MM.1S (cell line): ENCODE measurements around the gene CA10.

Source experiments
- DNase-seq: peaks from one replicate; pipeline ENCODE4 v3.0.0-alpha.2; 2015
- H2AFZ ChIP-seq: fragments of 300-600 bp; sonication (generic); 2 replicates; pipeline ENCODE4 v1.6.0; 2016; ENCODE audit warnings: antibody characterized with exemption, low read length
- H3F3A ChIP-seq: fragments of 300-600 bp; sonication (generic); 2 replicates; pipeline ENCODE4 v1.6.1; 2016; ENCODE audit warnings: mild to moderate bottlenecking, antibody characterized with exemption, low read length, moderate library complexity, mixed read lengths; ENCODE audit not compliant: insufficient read depth
- H3K27ac ChIP-seq: fragments of 300-600 bp; sonication (generic); 2 replicates; pipeline ENCODE4 v1.5.1; 2016; ENCODE audit warnings: mild to moderate bottlenecking, low read length
- H3K27me3 ChIP-seq: fragments of 300-600 bp; sonication (generic); replicated peaks from 2 replicates; pipeline ENCODE4 v1.6.0; 2016; ENCODE audit warnings: low read length; ENCODE audit not compliant: insufficient read depth
- H3K36me3 ChIP-seq: fragments of 300-600 bp; sonication (generic); replicated peaks from 2 replicates; pipeline ENCODE4 v1.6.1; 2016; ENCODE audit warnings: mild to moderate bottlenecking, low read length, mixed read lengths; ENCODE audit not compliant: insufficient read depth
- H3K4me1 ChIP-seq: fragments of 300-600 bp; sonication (generic); 2 replicates; pipeline ENCODE4 v1.6.1; 2016; ENCODE audit warnings: low read length, mixed read lengths
- H3K4me2 ChIP-seq: fragments of 300-600 bp; sonication (generic); 2 replicates; pipeline ENCODE4 v1.6.0; 2016; ENCODE audit warnings: low read depth, low read length
- H3K4me3 ChIP-seq: fragments of 300-600 bp; sonication (generic); 2 replicates; pipeline ENCODE4 v1.5.1; 2016; ENCODE audit warnings: low read length, mixed read lengths
- H3K79me2 ChIP-seq: fragments of 300-600 bp; sonication (generic); 2 replicates; pipeline ENCODE4 v1.6.1; 2016; ENCODE audit warnings: mixed run types, low read length, mixed read lengths
- H3K9ac ChIP-seq: fragments of 300-600 bp; sonication (generic); 2 replicates; pipeline ENCODE4 v1.6.1; 2016; ENCODE audit warnings: low read length, mixed read lengths
- H3K9me2 ChIP-seq: fragments of 300-600 bp; sonication (generic); replicated peaks from 2 replicates; pipeline ENCODE4 v1.6.1; 2016; ENCODE audit warnings: mild to moderate bottlenecking, low read length, mixed read lengths; ENCODE audit not compliant: insufficient read depth
- H3K9me3 ChIP-seq: fragments of 300-600 bp; sonication (generic); replicated peaks from 2 replicates; pipeline ENCODE4 v1.6.1; 2016; ENCODE audit warnings: mild to moderate bottlenecking, low read length, mixed read lengths; ENCODE audit not compliant: insufficient read depth
- H4K20me1 ChIP-seq: fragments of 300-600 bp; sonication (generic); 2 replicates; pipeline ENCODE4 v1.6.1; 2016; ENCODE audit warnings: mild to moderate bottlenecking, low read length, moderate library complexity, mixed read lengths; ENCODE audit not compliant: insufficient read depth
- EZH2 ChIP-seq: fragments of 300-600 bp; sonication (generic); optimal IDR thresholded peaks from 2 replicates; pipeline ENCODE3; 2017; ENCODE audit warnings: low read depth, mild to moderate bottlenecking, antibody characterized with exemption, low read length, mixed read lengths
- EZH2phosphoT487 ChIP-seq: fragments of 300-600 bp; sonication (generic); IDR thresholded peaks from 2 replicates; pipeline ENCODE4 v1.6.1; 2018; ENCODE audit warnings: antibody characterized with exemption, low read length
- TF ChIP-seq, protein P1 (sequence below): fragments of 300-600 bp; sonication (generic); IDR thresholded peaks from 2 replicates; pipeline ENCODE4 v1.5.1; 2016; ENCODE audit warnings: antibody characterized with exemption, low read length, mixed read lengths

Gene CA10

DNA sequence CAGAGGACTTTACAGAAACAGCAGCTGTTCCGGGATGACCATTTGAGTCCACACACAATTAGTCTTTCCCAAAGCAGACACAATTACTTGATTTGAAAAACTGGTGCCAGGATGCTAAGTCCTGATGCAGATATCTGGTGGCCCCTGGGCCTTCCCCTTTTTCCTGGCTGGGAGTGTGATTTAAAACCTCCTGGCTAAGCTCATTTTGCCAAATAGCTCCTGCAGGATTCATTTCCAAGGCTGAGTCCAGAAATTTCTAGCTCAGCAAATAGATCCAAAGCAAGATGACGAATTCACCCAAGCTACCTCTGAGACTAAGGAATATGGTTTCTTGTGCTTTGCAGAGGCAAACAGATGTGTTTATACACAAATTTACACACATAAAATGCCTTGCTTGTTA, 422.2 kb downstream of the CA10 start:
- H3K4me1 ChIP-seq: no peaks in the 10 kb centered on the region
- no peak overlapping the region for H3K27ac ChIP-seq
- no peaks in the 10 kb centered on the region for H3F3A ChIP-seq
- no peak overlapping the region for H3K4me3 ChIP-seq
- no peaks in the 10 kb centered on the region for H3K27me3 ChIP-seq
- TF ChIP-seq, protein P1, sequence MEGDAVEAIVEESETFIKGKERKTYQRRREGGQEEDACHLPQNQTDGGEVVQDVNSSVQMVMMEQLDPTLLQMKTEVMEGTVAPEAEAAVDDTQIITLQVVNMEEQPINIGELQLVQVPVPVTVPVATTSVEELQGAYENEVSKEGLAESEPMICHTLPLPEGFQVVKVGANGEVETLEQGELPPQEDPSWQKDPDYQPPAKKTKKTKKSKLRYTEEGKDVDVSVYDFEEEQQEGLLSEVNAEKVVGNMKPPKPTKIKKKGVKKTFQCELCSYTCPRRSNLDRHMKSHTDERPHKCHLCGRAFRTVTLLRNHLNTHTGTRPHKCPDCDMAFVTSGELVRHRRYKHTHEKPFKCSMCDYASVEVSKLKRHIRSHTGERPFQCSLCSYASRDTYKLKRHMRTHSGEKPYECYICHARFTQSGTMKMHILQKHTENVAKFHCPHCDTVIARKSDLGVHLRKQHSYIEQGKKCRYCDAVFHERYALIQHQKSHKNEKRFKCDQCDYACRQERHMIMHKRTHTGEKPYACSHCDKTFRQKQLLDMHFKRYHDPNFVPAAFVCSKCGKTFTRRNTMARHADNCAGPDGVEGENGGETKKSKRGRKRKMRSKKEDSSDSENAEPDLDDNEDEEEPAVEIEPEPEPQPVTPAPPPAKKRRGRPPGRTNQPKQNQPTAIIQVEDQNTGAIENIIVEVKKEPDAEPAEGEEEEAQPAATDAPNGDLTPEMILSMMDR: no peak
- no peak for TF ChIP-seq EZH2
- no peak for TF ChIP-seq EZH2phosphoT487
- no peaks in the 10 kb centered on the region for H3K79me2 ChIP-seq
- H3K9me3 ChIP-seq: no peaks in the 10 kb centered on the region
- H3K9ac ChIP-seq: no peak overlapping the region
- no peaks in the 10 kb centered on the region for H4K20me1 ChIP-seq
- no peaks in the 10 kb centered on the region for H3K36me3 ChIP-seq
- no peaks in the 10 kb centered on the region for H3K9me2 ChIP-seq
- no peak overlapping the region for H2AFZ ChIP-seq
- H3K4me2 ChIP-seq: no peak overlapping the region
- DNase-seq: no peak

DNA sequence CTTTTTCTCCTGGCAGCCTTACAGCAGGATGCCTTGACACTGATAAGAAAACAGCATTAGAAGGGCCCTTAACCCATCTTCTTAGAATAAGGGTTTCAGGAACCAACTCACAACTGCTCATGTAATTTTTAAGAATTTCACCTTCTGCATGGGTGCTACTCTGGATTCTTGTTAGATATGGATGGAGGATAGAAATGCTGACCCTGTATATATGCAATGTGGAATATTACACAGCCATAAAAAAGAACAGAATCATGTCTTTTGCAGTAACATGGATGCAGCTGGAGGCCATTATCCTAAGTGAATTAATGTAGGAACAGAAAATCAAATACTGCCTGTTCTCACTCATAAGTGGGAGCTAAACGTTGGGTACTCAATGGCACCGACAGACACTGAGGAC, 423.5 kb downstream of the CA10 start:
- TF ChIP-seq EZH2phosphoT487 (no peak), EZH2 (no peak)
- TF ChIP-seq, protein P1: no peak
- Histone ChIP-seq H3K9ac (no peak overlapping the region), H3K9me2 (no peaks in the 10 kb centered on the region), H3K9me3 (no peaks in the 10 kb centered on the region), H3K4me1 (no peaks in the 10 kb centered on the region), H3K27ac (no peak overlapping the region), H3K4me2 (no peak overlapping the region), H4K20me1 (no peaks in the 10 kb centered on the region), H3K27me3 (no peaks in the 10 kb centered on the region), H2AFZ (no peak overlapping the region), H3F3A (no peaks in the 10 kb centered on the region), H3K36me3 (no peaks in the 10 kb centered on the region), H3K79me2 (no peaks in the 10 kb centered on the region), H3K4me3 (no peak overlapping the region)
- DNase-seq: no peak

DNA sequence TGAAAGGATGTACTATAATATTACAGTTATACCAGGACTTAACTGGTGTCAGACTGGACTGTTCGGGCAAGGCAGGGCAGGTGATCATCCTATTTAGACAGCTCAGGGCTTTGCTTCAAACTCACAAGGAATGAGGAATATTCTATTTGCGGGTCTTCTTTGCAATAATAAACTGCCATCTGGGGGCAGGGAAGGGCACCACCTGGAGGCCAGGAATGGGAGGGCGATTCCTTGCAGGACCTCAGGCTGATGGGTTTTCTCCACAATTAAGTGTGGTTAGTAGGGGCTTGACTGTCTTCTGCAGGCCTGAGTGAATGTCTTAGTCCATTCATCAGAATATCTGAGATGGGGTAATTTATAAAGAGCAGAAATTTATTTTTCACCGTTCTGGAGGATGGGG, 424.1 kb downstream of the CA10 start:
- Histone ChIP-seq H3K4me1 (no peaks in the 10 kb centered on the region), H3K9ac (no peak overlapping the region), H4K20me1 (no peaks in the 10 kb centered on the region), H3K27ac (no peak overlapping the region), H2AFZ (no peak overlapping the region), H3K4me2 (no peak overlapping the region), H3F3A (no peaks in the 10 kb centered on the region), H3K79me2 (no peaks in the 10 kb centered on the region), H3K27me3 (no peaks in the 10 kb centered on the region), H3K36me3 (no peaks in the 10 kb centered on the region), H3K9me3 (no peaks in the 10 kb centered on the region), H3K4me3 (no peak overlapping the region), H3K9me2 (no peaks in the 10 kb centered on the region)
- DNase-seq: peak; percentile 10
- TF ChIP-seq, protein P1: peak; percentile 51
- no peak for TF ChIP-seq EZH2
- no peak for TF ChIP-seq EZH2phosphoT487
